GM18907 (cell line): ENCODE measurements around the gene DENND1A.
"Not testable (repeated sequence)": the region's sequence is repeated elsewhere in the genome, so short reads cannot be mapped to it uniquely, and the experiment has no call there.

ENCODE experiments used
- ATAC-seq: cut with Tn5 transposase; IDR thresholded peaks from one replicate; pipeline ENCODE4 v1.9.1; 2021; ENCODE audit warnings: mild to moderate bottlenecking, moderate library complexity; ENCODE audit not compliant: unreplicated experiment

Gene DENND1A

GRCh38 chr9:123929870-123930831, at the start of gene DENND1A:
DENND1A (minus strand) TSS chr9:123930126; CDS start chr9:123929905, 221 bp downstream.
- ATAC-seq = peak; percentile 75

GRCh38 chr9:123978981-123979380, 49.1 kb upstream of the DENND1A start:
- ATAC-seq = no peak

- not testable (repeated sequence) for ATAC-seq
These were observed 46.7 kb upstream of the DENND1A start for GRCh38 chr9:123976579-123976978.

- ATAC-seq = no peak
These were observed 45.9 kb upstream of the DENND1A start for GRCh38 chr9:123975871-123976270.

GRCh38 chr9:123974471-123974870, 44.5 kb upstream of the DENND1A start:
- ATAC-seq = no peak

- no peak for ATAC-seq
These were observed 43.8 kb upstream of the DENND1A start for GRCh38 chr9:123973590-123974223.

- no peak for ATAC-seq
These were observed 42.7 kb upstream of the DENND1A start for GRCh38 chr9:123972618-123973017.

- no peak for ATAC-seq
These were observed 37.4 kb upstream of the DENND1A start for GRCh38 chr9:123967323-123967722.

- ATAC-seq = no peak
These were observed 36.1 kb upstream of the DENND1A start for GRCh38 chr9:123965801-123966686.

GRCh38 chr9:123964761-123965160, 34.8 kb upstream of the DENND1A start:
- no peak for ATAC-seq

GRCh38 chr9:123960965-123961364, 31.0 kb upstream of the DENND1A start:
- ATAC-seq = no peak

- no peak for ATAC-seq
These were observed 30.4 kb upstream of the DENND1A start for GRCh38 chr9:123960366-123960765.

- no peak for ATAC-seq
These were observed 29.9 kb upstream of the DENND1A start for GRCh38 chr9:123959787-123960186.

- no peak for ATAC-seq
These were observed 27.8 kb upstream of the DENND1A start for GRCh38 chr9:123957731-123958130.

- no peak for ATAC-seq
These were observed 27.3 kb upstream of the DENND1A start for GRCh38 chr9:123957168-123957721.

GRCh38 chr9:123955637-123956036, 25.7 kb upstream of the DENND1A start:
- ATAC-seq = no peak

GRCh38 chr9:123954518-123955280, 24.8 kb upstream of the DENND1A start:
- no peak for ATAC-seq

GRCh38 chr9:123952641-123953495, 22.9 kb upstream of the DENND1A start:
- ATAC-seq = no peak

- no peak for ATAC-seq
These were observed 18.4 kb upstream of the DENND1A start for GRCh38 chr9:123948286-123948685.
